B cell (primary cell): Measurements from ENCODE around the gene PARD3B. TPM values are rescaled to one million over a fixed set of nuclear protein-coding genes. Genes with fewer than 3 reads are reported as not detected.

Source experiments
- ATAC-seq: fragments of 200-7000 bp; cut with Tn5 transposase; one replicate; pipeline ENCODE4 v1.10.0; 2021; ENCODE audit warnings: low read depth, mild to moderate bottlenecking, moderate number of reproducible peaks, moderate library complexity
- CTCF ChIA-PET: fragments of 350-600 bp; sonication (Branson Sonifier 250); formaldehyde crosslinking; loops from one replicate; lab custom pipeline; 2021; ENCODE audit warnings: antibody characterized with exemption, inconsistent platforms; lab: Charles Lee
- POLR2A ChIA-PET: fragments of 350-600 bp; sonication (Branson Sonifier 250); formaldehyde crosslinking; loops from one replicate; lab custom pipeline; 2021; ENCODE audit warnings: antibody characterized with exemption; lab: Charles Lee
- DNase-seq: peaks from one replicate; pipeline ENCODE4 v3.0.0; 2013
- H2AFZ ChIP-seq: 2 replicates; pipeline ENCODE4 v1.6.1; 2012; ENCODE audit warnings: mild to moderate bottlenecking, low read depth, low read length; ENCODE audit not compliant: insufficient read depth, poor library complexity, severe bottlenecking
- H3K27ac ChIP-seq, 2 donors: 1 replicate in 1 of 2; 2 replicates in 1 of 2; pipeline ENCODE4 v1.5.1; 2012 to 2013; ENCODE audit warnings: low read length in 2 of 2, mild to moderate bottlenecking in 2 of 2, moderate library complexity in 1 of 2
- H3K27me3 ChIP-seq, 4 experiments: fragments of 200-600 bp in 1 of 4; sonication (generic) in 1 of 4; replicated peaks in 1 of 4; 1 replicate in 2 of 4; 2 replicates in 2 of 4; pipeline versions ENCODE4 v1.6.1 to v1.7.0; 2013 to 2016; ENCODE audit warnings: low read length in 3 of 4, mild to moderate bottlenecking in 2 of 4, mixed read lengths in 1 of 4, moderate library complexity in 1 of 4; ENCODE audit not compliant: insufficient read depth in 4 of 4, control insufficient read depth in 3 of 4; ENCODE audit errors: control extremely low read depth in 1 of 4
- H3K36me3 ChIP-seq, 2 experiments: replicated peaks in 1 of 2; 1 replicate in 1 of 2; 2 replicates in 1 of 2; pipeline versions ENCODE4 v1.6.1 to v1.7.1; 2013; ENCODE audit warnings: low read length in 1 of 2; ENCODE audit not compliant: insufficient read depth in 2 of 2, control insufficient read depth in 1 of 2; ENCODE audit errors: control extremely low read depth in 1 of 2, extremely low read depth in 1 of 2
- H3K4me1 ChIP-seq, 2 donors: fragments of 200-600 bp in 1 of 2; sonication (generic) in 1 of 2; 1 replicate in 1 of 2; 2 replicates in 1 of 2; pipeline versions ENCODE4 v1.5.1 to v1.6.1; 2013 to 2017; ENCODE audit warnings: low read length in 2 of 2; ENCODE audit not compliant: control insufficient read depth in 2 of 2, insufficient read depth in 2 of 2
- H3K4me2 ChIP-seq: replicated peaks from 2 replicates; pipeline ENCODE3; 2012; ENCODE audit warnings: mild to moderate bottlenecking, low read depth, low read length; ENCODE audit not compliant: poor library complexity, severe bottlenecking
- H3K4me3 ChIP-seq, 5 experiments: fragments of 200-600 bp in 1 of 5; sonication (generic) in 1 of 5; 1 replicate in 3 of 5; 2 replicates in 2 of 5; pipeline versions ENCODE4 v1.5.1 to v1.7.0; 2011 to 2016; ENCODE audit warnings: low read length in 4 of 5, mild to moderate bottlenecking in 4 of 5, low read depth in 2 of 5, control low read depth in 1 of 5, moderate library complexity in 1 of 5; ENCODE audit not compliant: insufficient read depth in 1 of 5; ENCODE audit errors: control extremely low read depth in 1 of 5, extremely low read depth in 1 of 5
- H3K79me2 ChIP-seq: fragments of 200-600 bp; sonication (generic); one replicate; pipeline ENCODE4 v1.6.0; 2016; ENCODE audit warnings: low read length; ENCODE audit not compliant: control insufficient read depth, insufficient read depth
- H3K9ac ChIP-seq: fragments of 200-600 bp; sonication (generic); 2 replicates; pipeline ENCODE4 v1.6.1; 2017; ENCODE audit warnings: mild to moderate bottlenecking, low read length, moderate library complexity
- H3K9me3 ChIP-seq, 3 donors: one replicate each; pipeline versions ENCODE4 v1.6.1 to v1.7.1; 2013; ENCODE audit warnings: low read length in 2 of 3; ENCODE audit not compliant: control insufficient read depth in 2 of 3, insufficient read depth in 1 of 3; ENCODE audit errors: control extremely low read depth in 1 of 3
- H4K20me1 ChIP-seq: 2 replicates; pipeline ENCODE4 v1.6.0; 2012; ENCODE audit warnings: mild to moderate bottlenecking, low read length; ENCODE audit not compliant: insufficient read depth, control insufficient read depth, poor library complexity, severe bottlenecking
- H3K27ac Mint-ChIP-seq: one replicate; pipeline ENCODE4 v1.8.0; 2021; ENCODE audit warnings: mixed read lengths
- H3K27me3 Mint-ChIP-seq: one replicate; pipeline ENCODE4 v1.8.0; 2021; ENCODE audit warnings: mixed read lengths
- H3K4me1 Mint-ChIP-seq: one replicate; pipeline ENCODE4 v1.8.0; 2021; ENCODE audit warnings: mixed read lengths
- H3K4me3 Mint-ChIP-seq: one replicate; pipeline ENCODE4 v1.8.0; 2021; ENCODE audit warnings: mixed read lengths
- H3K9me3 Mint-ChIP-seq: one replicate; pipeline ENCODE4 v1.8.0; 2022; ENCODE audit warnings: mixed read lengths; ENCODE audit not compliant: insufficient read depth
- EZH2 ChIP-seq: IDR thresholded peaks from 2 replicates; pipeline ENCODE4 v1.6.1; 2012; ENCODE audit warnings: borderline replicate concordance, low read depth, mild to moderate bottlenecking, moderate library complexity, low read length; ENCODE audit not compliant: insufficient read depth, poor library complexity, severe bottlenecking
- WGBS: methylation state at CpG from one replicate; pipeline ENCODE4 v1.1.5; 2013; ENCODE audit warnings: missing lambda C conversion rate; ENCODE audit not compliant: insufficient coverage; 5-methylcytosine and 5-hydroxymethylcytosine counted together
- intact Hi-C: fragments of 100-400 bp; cut with micrococcal nuclease; formaldehyde crosslinking; loops from one replicate; pipeline ENCODE4 v1.10.0; 2022
- polyA plus RNA-seq: library from polyadenylated mRNA; depleted of rRNA; stranded (reverse); fragments of >200 nt; gene quantifications from 2 replicates; pipeline ENCODE4 v1.2.3, GENCODE V29; 2012
- total RNA-seq, 2 donors: library from RNA; stranded (reverse); fragments of 120-200 nt in 1 of 2; gene quantifications; 1 replicate in 1 of 2; 2 replicates in 1 of 2; pipeline versions ENCODE4 v1.2.3 to v1.2.4, GENCODE V29; 2013 to 2022
- TF ChIP-seq, protein P1 (sequence below): fragments of 200-600 bp; IDR thresholded peaks from one replicate; pipeline ENCODE4 v1.8.0; 2022; ENCODE audit warnings: antibody characterized with exemption, mild to moderate bottlenecking

Gene PARD3B
- total and polyA plus RNA-seq, 2 donors (not counting 1 experiment from before 2014, with no cell fraction given) = not detected

DNA sequence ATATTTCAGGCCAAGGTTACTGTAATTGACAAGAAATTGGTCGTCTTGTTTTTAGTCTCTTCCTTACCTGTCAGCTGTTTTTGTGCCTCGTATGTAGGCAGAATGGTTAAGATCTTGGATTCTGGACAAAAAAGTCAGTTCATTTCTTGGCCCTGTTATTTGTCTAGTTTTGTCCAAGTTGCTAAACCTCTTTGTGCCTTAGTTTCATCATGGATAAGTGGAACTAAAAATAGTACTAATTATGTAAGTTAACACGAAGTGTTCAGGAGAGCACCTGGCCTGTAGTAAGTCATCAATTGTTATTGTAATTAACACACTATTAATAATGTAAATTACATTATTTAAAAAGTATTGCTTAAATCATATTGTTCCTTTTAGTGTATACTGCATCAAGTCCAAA lies 148.0 kb downstream of the PARD3B start:
- no CpG with 5 or more reads among the region's 3 CpGs for WGBS
- ATAC-seq (no peak), DNase-seq (no peak)
- H3K9me3 ChIP-seq = no peaks in the 10 kb centered on the region
- H3K27ac Mint-ChIP-seq = no peak overlapping the region
- no peak overlapping the region for H2AFZ ChIP-seq
- H3K27me3 Mint-ChIP-seq = no peaks in the 10 kb centered on the region
- H4K20me1 ChIP-seq = no peaks in the 10 kb centered on the region
- no peak overlapping the region for H3K9ac ChIP-seq
- no peaks in the 10 kb centered on the region for H3K4me1 Mint-ChIP-seq
- no peaks in the 10 kb centered on the region for H3K36me3 ChIP-seq
- no peak overlapping the region for H3K4me3 Mint-ChIP-seq
- H3K4me2 ChIP-seq = no peak overlapping the region
- H3K4me1 ChIP-seq = no peaks in the 10 kb centered on the region
- no peak overlapping the region for H3K27ac ChIP-seq
- TF ChIP-seq EZH2 = no peak
- TF ChIP-seq, protein P1, sequence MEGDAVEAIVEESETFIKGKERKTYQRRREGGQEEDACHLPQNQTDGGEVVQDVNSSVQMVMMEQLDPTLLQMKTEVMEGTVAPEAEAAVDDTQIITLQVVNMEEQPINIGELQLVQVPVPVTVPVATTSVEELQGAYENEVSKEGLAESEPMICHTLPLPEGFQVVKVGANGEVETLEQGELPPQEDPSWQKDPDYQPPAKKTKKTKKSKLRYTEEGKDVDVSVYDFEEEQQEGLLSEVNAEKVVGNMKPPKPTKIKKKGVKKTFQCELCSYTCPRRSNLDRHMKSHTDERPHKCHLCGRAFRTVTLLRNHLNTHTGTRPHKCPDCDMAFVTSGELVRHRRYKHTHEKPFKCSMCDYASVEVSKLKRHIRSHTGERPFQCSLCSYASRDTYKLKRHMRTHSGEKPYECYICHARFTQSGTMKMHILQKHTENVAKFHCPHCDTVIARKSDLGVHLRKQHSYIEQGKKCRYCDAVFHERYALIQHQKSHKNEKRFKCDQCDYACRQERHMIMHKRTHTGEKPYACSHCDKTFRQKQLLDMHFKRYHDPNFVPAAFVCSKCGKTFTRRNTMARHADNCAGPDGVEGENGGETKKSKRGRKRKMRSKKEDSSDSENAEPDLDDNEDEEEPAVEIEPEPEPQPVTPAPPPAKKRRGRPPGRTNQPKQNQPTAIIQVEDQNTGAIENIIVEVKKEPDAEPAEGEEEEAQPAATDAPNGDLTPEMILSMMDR = no peak
- H3K4me3 ChIP-seq = no peak overlapping the region
- H3K27me3 ChIP-seq = no peaks in the 10 kb centered on the region
- ChIA-PET CTCF (no interaction called here), POLR2A (no interaction called here)
- intact Hi-C loops = no loop called here
- no peaks in the 10 kb centered on the region for H3K79me2 ChIP-seq
- no peaks in the 10 kb centered on the region for H3K9me3 Mint-ChIP-seq

DNA sequence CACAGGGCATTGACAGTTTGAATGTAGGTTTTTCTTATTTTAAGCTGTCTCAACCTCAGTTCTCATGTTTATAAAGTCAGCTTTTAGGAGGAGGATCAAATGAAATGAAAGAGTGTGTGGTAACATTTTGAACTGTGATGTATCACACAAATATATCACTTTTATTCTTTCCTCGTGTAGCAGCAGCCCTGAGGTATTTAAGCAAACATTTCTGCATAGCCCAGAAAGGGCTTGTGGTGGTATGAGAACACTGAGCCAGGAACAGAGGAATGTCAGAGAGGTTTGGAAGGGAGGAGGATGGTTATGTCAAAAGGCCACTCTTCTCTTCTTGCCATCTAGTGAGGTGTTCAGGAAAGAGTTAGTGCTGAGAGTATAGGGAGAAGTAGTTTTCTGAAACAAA lies 150.2 kb downstream of the PARD3B start:
- Histone ChIP-seq H2AFZ (no peak overlapping the region), H3K4me2 (no peak overlapping the region), H3K9me3 (no peaks in the 10 kb centered on the region), H3K4me3 (no peak overlapping the region), H3K36me3 (no peaks in the 10 kb centered on the region), H4K20me1 (no peaks in the 10 kb centered on the region), H3K9ac (no peak overlapping the region), H3K4me1 (no peaks in the 10 kb centered on the region), H3K79me2 (no peaks in the 10 kb centered on the region), H3K27me3 (no peaks in the 10 kb centered on the region), H3K27ac (no peak overlapping the region)
- DNase-seq (no peak), ATAC-seq (no peak)
- Mint-ChIP-seq H3K27me3 (no peaks in the 10 kb centered on the region), H3K4me3 (no peak overlapping the region), H3K27ac (no peak overlapping the region), H3K4me1 (no peaks in the 10 kb centered on the region), H3K9me3 (no peaks in the 10 kb centered on the region)
- ChIA-PET CTCF (no interaction called here), POLR2A (no interaction called here)
- no CpG with 5 or more reads among the region's 1 CpG for WGBS
- TF ChIP-seq, protein P1 = no peak
- TF ChIP-seq EZH2 = no peak
- intact Hi-C loops = no loop called here
